Keratinocyte (primary cell): ENCODE results near the gene STX3. TPM values are rescaled to one million over a fixed set of nuclear protein-coding genes. Genes with fewer than 3 reads are reported as not detected.

ENCODE experiments used
- DNase-seq: peaks from one replicate; pipeline ENCODE4 v3.0.0-alpha.2; 2011; ENCODE audit warnings: low read depth, missing footprints, low spot score
- FAIRE-seq: peaks from 2 replicates; lab custom pipeline; 2011; peaks lifted over from hg19 to GRCh38; lab: Jason Lieb, UNC
- H2AFZ ChIP-seq: 2 replicates; pipeline ENCODE4 v1.6.0; 2012; ENCODE audit warnings: low read length, control low read depth, inconsistent platforms; ENCODE audit not compliant: control insufficient read depth
- H3K27ac ChIP-seq: 2 replicates; pipeline ENCODE4 v1.5.1; 2011; ENCODE audit warnings: low read length; ENCODE audit not compliant: control insufficient read depth, insufficient read depth
- H3K27me3 ChIP-seq: 3 replicates; pipeline ENCODE4 v1.6.0; 2011; ENCODE audit warnings: low read length; ENCODE audit not compliant: control insufficient read depth, insufficient read depth; ENCODE audit errors: extremely low read depth
- H3K36me3 ChIP-seq, 2 experiments: 2 replicates in 1 of 2; 3 replicates in 1 of 2; pipeline ENCODE4 v1.5.1; 2011; ENCODE audit warnings: low read length in 2 of 2, mild to moderate bottlenecking in 1 of 2; ENCODE audit not compliant: control insufficient read depth in 2 of 2, insufficient read depth in 2 of 2; ENCODE audit errors: extremely low read depth in 1 of 2
- H3K4me1 ChIP-seq: 3 replicates; pipeline ENCODE4 v1.5.1; 2011; ENCODE audit warnings: low read length; ENCODE audit not compliant: control insufficient read depth, insufficient read depth; ENCODE audit errors: extremely low read depth
- H3K4me2 ChIP-seq: 3 replicates; pipeline ENCODE4 v1.6.0; 2011; ENCODE audit warnings: low read depth, low read length; ENCODE audit not compliant: control insufficient read depth, insufficient read depth; ENCODE audit errors: extremely low read depth
- H3K4me3 ChIP-seq, 3 experiments: fragments of 200-600 bp in 1 of 3; sonication (generic) in 1 of 3; 2 replicates in 2 of 3; 3 replicates in 1 of 3; pipeline ENCODE4 v1.5.1; 2011 to 2016; ENCODE audit warnings: low read length in 3 of 3, mild to moderate bottlenecking in 3 of 3, control low read depth in 2 of 3, inconsistent platforms in 1 of 3, low read depth in 1 of 3, mixed read lengths in 1 of 3, mixed run types in 1 of 3, moderate library complexity in 1 of 3; ENCODE audit not compliant: control insufficient read depth in 2 of 3, insufficient read depth in 2 of 3; ENCODE audit errors: extremely low read depth in 1 of 3
- H3K79me2 ChIP-seq: 2 replicates; pipeline ENCODE4 v1.6.0; 2012; ENCODE audit warnings: low read length; ENCODE audit not compliant: control insufficient read depth, insufficient read depth
- H3K9ac ChIP-seq: 3 replicates; pipeline ENCODE4 v1.6.0; 2011; ENCODE audit warnings: low read length; ENCODE audit not compliant: control insufficient read depth, insufficient read depth; ENCODE audit errors: extremely low read depth
- H3K9me1 ChIP-seq: 3 replicates; pipeline ENCODE4 v1.6.0; 2011; ENCODE audit warnings: low read length; ENCODE audit not compliant: control insufficient read depth, insufficient read depth; ENCODE audit errors: extremely low read depth
- H3K9me3 ChIP-seq: 2 replicates; pipeline ENCODE4 v1.5.1; 2012; ENCODE audit warnings: low read depth, low read length; ENCODE audit not compliant: control insufficient read depth
- H4K20me1 ChIP-seq: 3 replicates; pipeline ENCODE4 v1.6.0; 2011; ENCODE audit warnings: low read length; ENCODE audit not compliant: control insufficient read depth, insufficient read depth; ENCODE audit errors: extremely low read depth
- EZH2 ChIP-seq: IDR thresholded peaks from one replicate; pipeline ENCODE4 v1.6.1; 2012; ENCODE audit warnings: inconsistent platforms, mild to moderate bottlenecking, low read length, moderate library complexity
- dilution Hi-C: fragments of 300-500 bp; cut with MboI; formaldehyde crosslinking; loops from one replicate; pipeline ENCODE4 v1.7.0; 2020; ENCODE audit warnings: low sequenced_read_pairs; ENCODE audit not compliant: extremely low pct_ligation_motif_present
- polyA plus RNA-seq, 5 experiments: library from polyadenylated mRNA; depleted of rRNA in 3 of 5; stranded (reverse) in 3 of 5; stranded (forward) in 1 of 5; unstranded in 1 of 5; fragments of >200 nt; gene quantifications; 1 replicate in 1 of 5; 2 replicates in 3 of 5; 3 replicates in 1 of 5; pipeline versions ENCODE4 v1.2.1 to v1.2.3, GENCODE V29; 2011 to 2012; ENCODE audit warnings: missing spikeins in 2 of 5, low read depth in 1 of 5, low replicate concordance in 1 of 5
- TF ChIP-seq, protein P1 (sequence below), 3 experiments: IDR thresholded peaks in 1 of 3; conservative IDR thresholded peaks in 1 of 3; optimal IDR thresholded peaks in 1 of 3; 2 replicates in 2 of 3; 3 replicates in 1 of 3; pipeline versions ENCODE3 to v1.5.1; 2011; ENCODE audit warnings: low read length in 3 of 3, mild to moderate bottlenecking in 3 of 3, moderate library complexity in 2 of 3, control low read depth in 1 of 3, inconsistent platforms in 1 of 3; ENCODE audit not compliant: insufficient read depth in 2 of 3; ENCODE audit errors: extremely low read depth in 1 of 3

The STX3 gene
- polyA plus RNA-seq, 1 donor (not counting 4 experiments of a cell fraction or from before 2014, with no cell fraction given), result 48.0 TPM

DNA sequence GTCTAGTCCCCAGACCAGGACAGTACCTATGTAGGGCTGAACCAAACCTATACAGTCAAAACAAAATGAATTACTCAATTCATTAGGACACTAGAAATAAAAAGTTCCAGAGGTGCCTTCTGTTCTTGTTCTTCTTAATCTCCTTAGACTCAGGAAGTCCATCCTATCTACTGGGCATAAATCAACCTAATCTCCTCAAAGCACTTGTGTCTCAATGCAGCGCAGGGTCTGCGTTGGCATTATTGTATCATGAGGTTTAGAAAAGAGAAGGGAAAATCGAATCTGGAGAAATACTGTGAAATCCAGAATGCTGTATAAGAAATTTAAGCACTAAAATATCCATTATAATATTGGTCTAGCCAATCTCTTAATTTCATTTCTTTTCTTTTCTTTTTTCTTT, 39.1 kb upstream of the STX3 start:
- no peak for FAIRE-seq
- Histone ChIP-seq H3K4me2 (no peak overlapping the region), H3K4me1 (no peaks in the 10 kb centered on the region), H3K9ac (no peak overlapping the region), H2AFZ (no peak overlapping the region), H3K27ac (no peak overlapping the region), H4K20me1 (no peaks in the 10 kb centered on the region), H3K9me3 (no peaks in the 10 kb centered on the region), H3K9me1 (no peaks in the 10 kb centered on the region), H3K4me3 (no peak overlapping the region), H3K36me3 (no peaks in the 10 kb centered on the region), H3K27me3 (no peaks in the 10 kb centered on the region), H3K79me2 (no peaks in the 10 kb centered on the region)
- DNase-seq, result no peak
- no peak for TF ChIP-seq EZH2
- TF ChIP-seq, protein P1, sequence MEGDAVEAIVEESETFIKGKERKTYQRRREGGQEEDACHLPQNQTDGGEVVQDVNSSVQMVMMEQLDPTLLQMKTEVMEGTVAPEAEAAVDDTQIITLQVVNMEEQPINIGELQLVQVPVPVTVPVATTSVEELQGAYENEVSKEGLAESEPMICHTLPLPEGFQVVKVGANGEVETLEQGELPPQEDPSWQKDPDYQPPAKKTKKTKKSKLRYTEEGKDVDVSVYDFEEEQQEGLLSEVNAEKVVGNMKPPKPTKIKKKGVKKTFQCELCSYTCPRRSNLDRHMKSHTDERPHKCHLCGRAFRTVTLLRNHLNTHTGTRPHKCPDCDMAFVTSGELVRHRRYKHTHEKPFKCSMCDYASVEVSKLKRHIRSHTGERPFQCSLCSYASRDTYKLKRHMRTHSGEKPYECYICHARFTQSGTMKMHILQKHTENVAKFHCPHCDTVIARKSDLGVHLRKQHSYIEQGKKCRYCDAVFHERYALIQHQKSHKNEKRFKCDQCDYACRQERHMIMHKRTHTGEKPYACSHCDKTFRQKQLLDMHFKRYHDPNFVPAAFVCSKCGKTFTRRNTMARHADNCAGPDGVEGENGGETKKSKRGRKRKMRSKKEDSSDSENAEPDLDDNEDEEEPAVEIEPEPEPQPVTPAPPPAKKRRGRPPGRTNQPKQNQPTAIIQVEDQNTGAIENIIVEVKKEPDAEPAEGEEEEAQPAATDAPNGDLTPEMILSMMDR (optimal IDR thresholded peaks at IDR 0.05 in 1 of 3, IDR thresholded peaks at IDR 0.05 in 1 of 3, conservative IDR thresholded peaks at IDR 0.05 in 1 of 3; ENCODE audit: extremely low read depth in 1 of 3, insufficient read depth in 2 of 3, low read length in 3 of 3), result no peak
- dilution Hi-C loops, result no loop called here

DNA sequence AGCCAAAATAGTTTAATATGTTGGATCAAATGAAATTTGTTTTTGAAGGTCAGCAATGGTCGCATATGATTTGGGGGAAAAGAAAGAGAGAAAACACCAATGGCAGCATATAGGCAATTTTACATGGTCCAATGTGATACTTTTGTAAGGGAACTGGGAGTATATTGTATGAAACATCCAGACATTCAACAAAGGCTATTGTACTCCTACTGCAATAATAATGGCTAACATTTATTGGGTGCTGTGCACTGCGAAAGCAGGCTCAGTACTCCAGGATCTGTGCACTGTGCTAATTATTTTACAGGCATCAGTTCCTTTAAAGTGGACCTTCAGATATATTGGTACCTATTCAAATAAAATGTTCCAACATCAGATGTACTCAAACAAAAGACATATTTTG, 35.6 kb upstream of the STX3 start:
- TF ChIP-seq, protein P1 (optimal IDR thresholded peaks at IDR 0.05 in 1 of 3, IDR thresholded peaks at IDR 0.05 in 1 of 3, conservative IDR thresholded peaks at IDR 0.05 in 1 of 3; ENCODE audit: extremely low read depth in 1 of 3, insufficient read depth in 2 of 3, low read length in 3 of 3), result no peak
- no peak for TF ChIP-seq EZH2
- no peak overlapping the region for H3K9ac ChIP-seq

More for the DNA sequence above, 35.6 kb upstream of the STX3 start:
- Histone ChIP-seq H3K4me1 (peaks cover 4% of the 10 kb centered on the region), H3K9me1 (no peaks in the 10 kb centered on the region), H2AFZ (no peak overlapping the region), H3K36me3 (no peaks in the 10 kb centered on the region), H4K20me1 (no peaks in the 10 kb centered on the region), H3K79me2 (no peaks in the 10 kb centered on the region), H3K4me3 (no peak overlapping the region), H3K9me3 (no peaks in the 10 kb centered on the region), H3K27ac (no peak overlapping the region), H3K27me3 (no peaks in the 10 kb centered on the region), H3K4me2 (no peak overlapping the region)
- FAIRE-seq (no peak), DNase-seq (no peak)
- dilution Hi-C loops, result no loop called here
